Tibial nerve (tissue), 4 donors: Measurements from ENCODE around the gene MARS1.
"Not testable (repeated sequence)": the region's sequence is repeated elsewhere in the genome, so short reads cannot be mapped to it uniquely, and the experiment has no call there.

Experiments used
- CTCF ChIP-seq, 5 experiments: fragments of 200-600 bp in 3 of 5; fragments of 450-650 bp in 2 of 5; sonication (generic) in 3 of 5; IDR thresholded peaks; one replicate each; pipeline ENCODE4 v1.5.1; 2016 to 2019; ENCODE audit warnings: antibody characterized with exemption in 5 of 5, mild to moderate bottlenecking in 3 of 5, moderate library complexity in 2 of 5
- EP300 ChIP-seq, 2 donors: sonication (generic); formaldehyde crosslinking; IDR thresholded peaks; one replicate each; pipeline ENCODE4 v1.6.1; 2017; ENCODE audit warnings: antibody characterized with exemption in 2 of 2, mild to moderate bottlenecking in 1 of 2
- POLR2A ChIP-seq, 2 donors: fragments of 450-650 bp; IDR thresholded peaks; one replicate each; pipeline ENCODE4 v1.6.1; 2017; ENCODE audit warnings: antibody characterized with exemption in 2 of 2, mild to moderate bottlenecking in 2 of 2, moderate library complexity in 2 of 2

DNA sequence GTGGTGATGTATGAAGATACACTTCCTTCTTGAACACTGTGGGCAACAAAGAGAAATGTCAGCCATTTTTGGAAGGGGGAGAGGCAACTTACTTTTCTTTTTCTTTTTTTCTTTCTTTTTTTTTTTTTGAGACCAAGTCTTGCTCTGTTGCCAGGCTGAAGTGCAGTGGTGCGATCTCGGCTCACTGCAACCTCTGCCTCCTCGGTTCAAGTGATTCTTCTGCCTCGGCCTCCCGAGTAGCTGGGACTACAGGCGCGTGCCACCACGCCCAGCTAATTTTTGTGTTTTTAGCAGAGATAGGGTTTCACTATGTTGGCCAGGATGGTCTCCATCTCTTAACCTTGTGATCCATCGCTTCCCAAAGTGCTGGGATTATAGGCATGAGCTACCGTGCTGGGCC, 29.9 kb downstream of the MARS1 start:
- TF ChIP-seq CTCF, POLR2A, EP300 (IDR thresholded peaks at IDR 0.05): not testable (repeated sequence)
